ENCODE data around the gene ZSWIM7.

GRCh38 chr17:15958484-15958854 is 41.0 kb downstream of the ZSWIM7 start:
- no peak for TF ChIP-seq POLR2AphosphoS5 (IDR thresholded peaks at IDR 0.05; ENCODE audit: borderline replicate concordance, low read depth, low read length)
- TF ChIP-seq EZH2 (IDR thresholded peaks at IDR 0.05) = no peak
- TF ChIP-seq FOXP2 (optimal IDR thresholded peaks at IDR 0.05; ENCODE audit: control extremely low read depth, extremely low read length, insufficient read depth) = no peak
